Erythroblast (primary cell): ENCODE data around the gene ACOT6.

Experiments
- GATA1 ChIP-seq: IDR thresholded peaks from 2 replicates; pipeline ENCODE4 v1.6.1; 2011; ENCODE audit warnings: low read depth, mild to moderate bottlenecking, control low read depth, low read length, moderate library complexity
- POLR2A ChIP-seq: IDR thresholded peaks from 2 replicates; pipeline ENCODE4 v1.6.1; 2011; ENCODE audit warnings: mild to moderate bottlenecking, low read length

DNA sequence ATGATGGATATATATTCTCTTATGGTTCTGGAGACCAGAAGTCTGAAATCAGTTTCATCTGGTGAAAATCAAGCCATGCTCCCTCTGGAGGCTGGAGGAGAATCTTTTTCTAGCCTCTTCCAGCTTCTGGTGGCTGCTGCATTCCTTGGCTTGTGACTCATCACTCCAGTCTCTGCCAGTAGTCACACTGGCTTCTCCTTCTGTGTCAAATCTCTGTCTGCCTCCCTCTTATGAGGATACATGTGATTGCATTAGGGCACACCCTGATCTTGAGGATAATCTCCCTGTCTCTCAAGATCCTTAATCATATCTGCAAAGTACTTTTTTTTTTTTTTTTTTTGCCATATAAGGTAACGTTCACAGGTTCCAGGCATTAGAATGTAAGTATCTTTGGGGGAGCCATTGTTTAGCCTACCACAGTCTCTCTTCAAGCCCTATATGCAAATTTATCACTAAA is 50.2 kb downstream of the ACOT6 start:
- no peak for TF ChIP-seq POLR2A
- no peak for TF ChIP-seq GATA1
